ENCODE results near the gene CABP4. TPM values are rescaled to one million over a fixed set of nuclear protein-coding genes. Genes with fewer than 3 reads are reported as not detected.
"Not testable (repeated sequence)": the region's sequence is repeated elsewhere in the genome, so short reads cannot be mapped to it uniquely, and the experiment has no call there.

CABP4 gene
- total RNA-seq, 1 donor from 2014 or later = 1.1 TPM

DNA sequence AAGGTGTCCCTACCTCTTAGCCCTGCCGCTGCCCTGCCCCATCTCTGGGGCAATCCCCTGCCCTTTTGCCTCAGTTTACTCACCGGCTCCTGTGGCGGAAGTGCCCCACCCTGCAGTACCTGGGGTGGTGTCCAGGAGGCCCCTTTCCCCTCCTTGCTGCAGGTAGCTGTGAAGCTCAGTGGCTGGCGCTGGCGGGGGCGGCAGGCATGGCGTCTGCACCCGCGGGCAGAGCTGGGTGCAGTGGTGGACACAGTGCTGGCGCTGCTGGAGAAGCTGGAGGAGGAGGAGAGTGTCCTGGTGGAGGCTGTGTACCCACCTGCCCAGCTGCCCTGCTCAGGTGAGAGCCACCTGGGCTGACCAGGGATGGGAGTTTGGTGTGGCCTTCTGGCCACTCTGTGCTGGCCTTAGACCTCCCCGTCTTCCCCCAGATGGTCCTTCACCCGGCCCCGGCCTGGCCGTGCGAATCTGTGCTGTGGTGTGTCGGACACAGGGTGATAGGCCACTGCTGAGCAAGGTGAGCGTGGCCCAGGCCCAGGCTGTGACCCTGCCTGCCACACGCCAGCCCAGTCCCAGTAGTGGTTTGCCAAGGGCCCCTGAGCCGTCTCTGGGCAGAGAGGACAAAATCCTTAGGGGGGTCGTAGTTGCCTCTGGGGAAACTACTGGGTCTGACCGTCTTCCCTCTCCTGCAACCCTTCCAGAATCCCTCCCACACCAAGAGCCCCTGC is 35.7 kb upstream of the CABP4 start:
- no peak for DNase-seq

DNA sequence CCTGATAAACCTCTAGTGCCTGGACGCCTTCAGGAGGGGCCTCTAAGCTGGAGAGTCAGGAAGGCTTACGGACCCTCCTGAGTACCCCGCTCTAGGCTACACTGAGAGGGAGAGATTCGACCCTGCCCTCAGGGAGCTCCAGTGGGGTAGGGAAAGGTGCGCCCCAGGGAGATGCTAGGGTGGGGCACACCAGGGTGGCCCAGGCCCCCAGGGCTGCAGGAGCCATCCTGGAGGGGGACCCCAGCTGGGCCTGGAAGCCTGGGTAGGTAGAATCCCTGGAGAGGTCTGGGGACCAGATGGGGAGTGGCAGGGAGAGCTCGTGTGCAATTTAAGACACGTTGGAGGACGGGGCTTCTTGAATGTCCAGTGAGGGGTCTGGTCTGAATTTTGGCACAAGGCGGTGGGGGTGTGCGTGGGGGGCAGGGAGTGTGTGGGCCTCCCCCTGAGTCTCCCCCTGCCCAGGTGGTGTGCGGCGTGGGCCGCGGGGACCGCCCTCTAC is 35.0 kb upstream of the CABP4 start:
- DNase-seq = no peak

DNA sequence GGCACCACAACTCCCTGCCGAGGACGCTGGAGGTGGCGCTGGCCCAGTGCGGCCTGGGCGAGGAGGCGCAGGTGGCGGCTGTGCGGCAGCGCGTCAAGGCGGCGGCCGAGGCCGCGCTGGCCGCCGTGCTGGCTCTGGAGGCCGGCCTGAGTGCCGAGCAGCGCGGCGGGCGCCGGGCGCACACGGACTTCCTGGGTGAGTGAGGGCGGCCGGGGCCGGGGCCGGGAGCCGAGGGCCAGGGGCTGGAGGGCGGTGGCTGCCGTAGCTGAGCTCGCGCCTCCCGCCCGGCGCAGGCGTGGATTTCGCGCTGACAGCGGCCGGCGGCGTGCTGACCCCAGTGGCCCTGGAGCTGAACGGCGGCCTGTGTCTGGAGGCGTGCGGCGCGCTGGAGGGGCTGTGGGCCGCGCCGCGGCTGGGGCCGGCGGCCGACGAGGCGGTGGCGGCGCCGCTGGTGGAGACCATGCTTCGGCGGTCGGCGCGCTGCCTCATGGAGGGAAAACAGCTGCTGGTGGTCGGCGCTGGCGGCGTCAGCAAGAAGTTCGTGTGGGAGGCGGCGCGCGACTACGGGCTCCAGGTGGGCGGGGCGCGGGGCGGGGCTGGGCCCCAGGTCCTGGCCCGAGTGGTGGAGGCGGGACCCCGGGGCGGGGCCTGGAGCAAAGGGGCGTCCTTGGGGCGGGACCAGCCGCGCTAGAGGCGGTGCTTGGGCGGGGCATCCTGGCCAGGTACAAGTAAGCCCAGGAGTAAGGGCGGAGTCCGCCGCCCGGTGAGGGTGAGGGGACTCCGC is 34.3 kb upstream of the CABP4 start:
- DNase-seq = peak; percentile 97

DNA sequence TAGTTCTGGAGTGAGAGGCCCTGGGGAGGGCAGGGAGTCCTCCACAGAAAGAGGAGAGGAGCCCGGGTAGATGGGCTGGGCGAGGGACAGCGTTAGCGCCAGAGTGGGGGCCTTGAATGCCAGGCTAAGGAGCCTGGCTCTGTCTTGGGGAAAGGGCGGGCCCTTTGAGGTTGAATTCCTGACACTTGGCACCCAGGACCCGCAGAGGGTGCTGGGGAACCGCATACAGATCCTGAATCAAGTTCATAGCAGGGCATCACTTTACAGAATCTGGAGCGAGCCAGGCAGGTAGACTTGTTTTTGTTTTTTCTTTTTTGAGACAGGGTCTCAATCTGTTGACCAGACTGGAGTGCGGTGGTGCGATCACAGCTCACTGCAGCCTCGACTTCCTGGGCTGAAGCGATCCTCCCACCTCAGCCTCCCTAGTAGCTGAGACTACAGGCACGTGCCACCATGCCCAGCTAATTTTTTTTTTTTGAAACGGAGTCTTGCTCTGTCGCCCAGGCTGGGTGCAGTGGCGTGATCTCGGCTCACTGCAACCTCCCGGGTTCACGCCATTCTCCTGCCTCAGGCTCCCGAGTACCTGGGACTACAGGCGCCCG is 33.6 kb upstream of the CABP4 start:
- DNase-seq = no peak

DNA sequence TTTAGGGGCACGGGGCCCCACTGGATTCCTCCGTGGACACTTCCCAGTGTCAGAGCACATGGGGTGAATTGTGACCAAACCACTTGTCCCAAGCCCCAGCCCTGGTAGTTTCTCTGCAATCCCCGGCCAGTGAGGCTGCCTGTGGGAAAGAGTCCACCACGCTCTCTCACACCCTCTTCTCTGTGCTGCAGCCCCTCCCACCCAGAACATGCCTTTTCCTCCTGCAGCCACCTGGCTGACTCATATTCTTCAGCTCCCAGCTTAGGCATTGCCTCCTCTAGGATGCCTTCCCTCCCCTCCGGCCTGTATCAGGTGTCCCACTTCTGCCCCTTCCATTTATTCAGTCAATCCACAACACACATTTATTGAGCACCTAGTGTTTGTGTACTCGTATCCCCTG is 32.3 kb upstream of the CABP4 start:
- no peak for DNase-seq

DNA sequence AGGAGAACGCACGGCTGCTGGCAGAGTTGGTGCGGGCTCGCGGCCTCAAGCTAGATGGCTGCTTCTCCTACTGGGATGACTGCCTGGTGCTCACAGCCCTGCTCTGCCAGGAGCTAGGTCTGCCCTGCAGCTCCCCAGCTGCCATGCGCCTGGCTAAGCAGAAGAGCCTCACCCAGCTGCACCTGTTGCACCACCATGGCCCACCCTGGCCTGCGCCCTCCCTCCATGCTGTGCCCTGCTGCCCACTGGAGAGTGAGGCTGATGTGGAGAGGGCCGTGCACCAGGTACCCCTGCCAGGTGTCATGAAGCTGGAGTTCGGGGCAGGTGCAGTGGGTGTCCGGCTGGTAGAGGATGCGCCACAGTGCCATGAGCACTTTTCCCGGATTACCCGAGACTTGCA is 31.7 kb upstream of the CABP4 start:
- DNase-seq = no peak

DNA sequence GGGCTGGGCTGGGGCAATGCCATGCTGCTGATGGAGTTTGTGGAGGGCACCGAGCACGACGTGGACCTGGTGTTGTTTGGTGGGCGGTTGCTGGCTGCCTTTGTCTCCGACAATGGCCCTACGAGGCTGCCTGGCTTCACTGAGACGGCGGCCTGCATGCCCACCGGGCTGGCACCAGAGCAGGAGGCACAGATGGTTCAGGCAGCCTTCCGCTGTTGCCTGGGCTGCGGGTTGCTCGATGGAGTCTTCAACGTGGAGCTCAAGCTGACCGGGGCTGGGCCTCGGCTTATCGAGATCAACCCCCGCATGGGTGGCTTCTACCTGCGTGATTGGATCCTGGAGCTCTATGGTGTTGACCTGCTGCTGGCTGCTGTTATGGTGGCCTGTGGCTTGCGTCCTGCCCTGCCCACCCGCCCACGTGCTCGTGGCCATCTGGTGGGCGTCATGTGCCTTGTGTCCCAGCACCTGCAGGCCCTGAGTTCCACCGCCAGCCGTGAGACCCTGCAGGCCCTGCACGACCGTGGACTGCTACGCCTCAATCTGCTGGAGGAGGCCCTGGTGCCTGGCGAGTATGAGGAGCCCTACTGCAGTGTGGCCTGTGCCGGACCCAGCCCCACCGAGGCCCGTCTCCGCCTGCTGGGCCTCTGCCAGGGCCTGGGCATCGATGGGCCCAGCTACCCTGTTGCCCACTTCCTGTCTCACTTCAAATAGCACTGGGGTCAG is 31.1 kb upstream of the CABP4 start:
- DNase-seq = no peak

DNA sequence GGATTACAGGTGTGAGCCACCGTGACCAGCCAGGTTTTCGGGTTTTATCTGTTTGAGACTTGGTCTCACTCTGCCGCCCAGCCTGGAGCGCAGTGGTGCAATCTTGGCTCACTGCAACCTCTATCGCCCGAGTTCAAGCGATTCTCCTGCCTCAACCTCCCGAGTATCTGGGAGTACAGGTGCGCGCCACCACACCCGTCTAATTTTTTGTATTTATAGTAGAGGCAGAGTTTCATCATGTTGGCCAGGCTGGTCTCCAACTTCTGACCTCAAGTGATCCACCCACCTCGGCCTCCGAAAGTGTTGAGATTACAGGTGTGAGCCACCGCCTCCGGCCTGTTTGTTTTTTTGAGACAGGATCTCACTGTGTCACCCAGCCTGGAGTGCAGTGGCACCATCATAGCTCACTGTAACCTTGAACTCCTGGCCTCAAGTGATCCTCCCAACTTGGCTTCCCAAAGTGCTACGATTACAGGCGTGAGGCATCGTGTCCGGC is 27.7 kb upstream of the CABP4 start:
- not testable (repeated sequence) for DNase-seq

DNA sequence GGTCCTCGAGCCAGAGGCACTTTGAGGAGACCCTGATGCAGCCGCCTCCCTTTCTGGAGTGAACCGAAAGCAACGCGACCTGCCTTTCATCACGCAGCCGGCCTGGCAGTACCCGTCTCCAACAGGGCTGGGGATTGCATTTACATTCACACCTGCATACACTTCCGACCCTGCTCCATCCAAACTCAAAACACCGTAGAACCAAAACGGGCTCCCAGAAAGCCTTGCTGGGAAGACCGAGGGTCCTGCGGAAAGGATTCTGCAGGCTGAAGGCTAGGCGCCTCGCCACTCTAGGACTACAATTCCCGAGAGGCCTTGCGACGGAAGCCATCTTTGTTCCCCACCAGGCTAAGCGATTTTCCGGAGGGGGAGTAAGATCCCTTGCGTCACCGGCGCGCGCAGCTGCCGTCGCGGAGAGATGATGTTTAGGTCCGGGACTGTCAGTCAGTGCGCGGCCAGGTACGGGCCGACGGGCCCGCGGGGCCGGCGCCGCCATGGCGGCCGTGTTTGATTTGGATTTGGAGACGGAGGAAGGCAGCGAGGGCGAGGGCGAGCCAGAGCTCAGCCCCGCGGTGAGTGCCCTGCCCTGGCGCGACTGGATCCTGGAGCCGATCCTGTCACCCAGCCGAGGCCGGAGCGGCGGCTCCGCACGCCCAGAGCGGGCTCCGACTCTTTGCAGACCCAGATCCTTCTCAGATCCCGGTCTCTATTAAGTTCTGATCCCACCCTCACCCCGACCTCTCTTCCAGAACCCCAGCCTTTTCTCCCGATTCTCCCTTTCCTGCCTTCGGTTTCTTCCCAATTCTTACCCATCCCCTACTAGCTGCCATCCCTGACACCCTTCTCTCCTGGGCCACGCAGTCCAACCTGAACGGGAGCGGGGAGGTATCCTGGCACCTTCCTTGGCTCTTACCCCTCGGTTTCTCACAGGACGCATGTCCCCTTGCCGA is 26.8 kb upstream of the CABP4 start, which contains the start of gene RPS6KB2:
Gene RPS6KB2, plus strand, starts transcription at position 443 of the 950 bp plus-strand sequence. Its CDS starts 52 bp downstream, at position 495.
- DNase-seq = peak; percentile 99

DNA sequence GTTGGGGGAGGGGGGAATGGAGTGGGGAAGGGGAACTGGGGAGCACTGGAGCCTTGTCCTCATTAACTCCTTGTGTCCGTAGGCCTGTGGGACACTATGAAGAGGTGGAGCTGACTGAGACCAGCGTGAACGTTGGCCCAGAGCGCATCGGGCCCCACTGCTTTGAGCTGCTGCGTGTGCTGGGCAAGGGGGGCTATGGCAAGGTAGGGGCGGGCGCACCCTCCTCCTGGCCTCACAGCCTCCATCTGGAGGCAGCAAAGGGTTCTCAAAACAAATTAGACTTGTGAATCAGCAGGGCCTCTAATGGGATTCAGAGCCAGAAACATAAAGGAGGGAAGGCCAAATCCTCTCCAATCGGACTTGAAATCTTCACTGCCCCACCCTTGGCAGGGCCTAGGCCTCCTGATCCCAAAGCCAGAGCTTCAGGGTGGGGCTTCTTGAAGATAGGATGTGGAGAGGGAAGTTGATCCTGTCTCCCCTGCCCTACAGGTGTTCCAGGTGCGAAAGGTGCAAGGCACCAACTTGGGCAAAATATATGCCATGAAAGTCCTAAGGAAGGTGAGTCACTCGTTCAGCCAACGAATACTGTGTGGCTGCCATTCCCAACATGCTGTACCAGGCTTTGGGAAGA is 26.0 kb upstream of the CABP4 start:
- no peak for DNase-seq

DNA sequence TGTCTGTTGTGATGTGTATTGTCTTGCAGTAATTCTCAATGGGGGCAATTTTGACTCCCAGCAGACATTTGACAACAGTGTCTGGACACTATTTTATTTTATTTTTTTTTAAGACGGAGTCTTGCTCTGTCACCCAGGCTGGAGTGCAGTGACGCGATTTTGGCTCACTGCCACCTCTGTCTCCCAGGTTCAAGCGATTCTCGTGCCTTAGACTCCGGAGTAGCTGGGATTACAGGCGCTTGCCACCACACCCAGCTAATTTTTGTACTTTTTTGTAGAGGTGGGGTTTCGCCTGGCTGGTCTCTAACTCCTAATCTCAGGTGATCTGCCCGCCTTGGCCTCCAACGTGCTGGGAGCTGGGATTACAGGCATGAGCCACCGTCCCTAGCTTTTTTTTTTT is 25.4 kb upstream of the CABP4 start:
- no peak for DNase-seq

DNA sequence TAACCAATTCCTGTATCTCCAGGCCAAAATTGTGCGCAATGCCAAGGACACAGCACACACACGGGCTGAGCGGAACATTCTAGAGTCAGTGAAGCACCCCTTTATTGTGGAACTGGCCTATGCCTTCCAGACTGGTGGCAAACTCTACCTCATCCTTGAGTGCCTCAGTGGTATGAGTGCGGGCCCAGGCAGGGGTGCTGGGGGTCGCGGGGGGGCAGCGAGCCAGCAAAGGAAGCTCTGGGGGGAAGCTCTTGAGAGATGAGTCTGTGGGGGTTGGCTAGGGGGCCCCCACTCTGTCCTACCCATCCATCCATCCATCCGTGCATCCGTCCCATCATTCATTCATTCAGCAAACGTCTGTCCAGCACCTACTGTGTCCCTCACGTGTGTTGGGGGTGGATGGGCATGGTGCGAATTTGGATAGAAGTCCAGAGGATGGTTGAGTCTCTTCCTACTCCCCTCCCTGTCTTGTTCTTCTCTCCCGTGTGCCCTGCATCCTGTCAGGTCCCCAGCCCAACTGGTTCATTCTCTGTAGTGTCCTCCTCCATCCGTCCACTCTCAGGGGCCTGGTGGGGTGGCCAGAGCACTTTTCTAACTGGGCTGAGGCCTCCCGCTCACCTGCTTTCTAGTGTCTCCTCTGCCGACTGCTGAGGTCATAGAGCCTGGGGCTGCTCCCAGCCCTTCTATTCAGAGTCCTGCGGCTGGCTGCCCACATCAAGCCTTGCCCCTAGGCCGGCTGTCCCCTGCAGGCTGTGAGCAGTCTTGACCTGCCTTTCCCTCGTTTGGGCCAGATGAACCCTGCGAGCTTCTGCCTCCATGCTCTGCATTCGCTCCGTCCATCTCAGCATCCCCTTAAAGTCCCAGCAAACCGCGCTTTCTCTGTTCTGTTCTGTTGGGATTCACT is 23.6 kb upstream of the CABP4 start:
- no peak for DNase-seq

DNA sequence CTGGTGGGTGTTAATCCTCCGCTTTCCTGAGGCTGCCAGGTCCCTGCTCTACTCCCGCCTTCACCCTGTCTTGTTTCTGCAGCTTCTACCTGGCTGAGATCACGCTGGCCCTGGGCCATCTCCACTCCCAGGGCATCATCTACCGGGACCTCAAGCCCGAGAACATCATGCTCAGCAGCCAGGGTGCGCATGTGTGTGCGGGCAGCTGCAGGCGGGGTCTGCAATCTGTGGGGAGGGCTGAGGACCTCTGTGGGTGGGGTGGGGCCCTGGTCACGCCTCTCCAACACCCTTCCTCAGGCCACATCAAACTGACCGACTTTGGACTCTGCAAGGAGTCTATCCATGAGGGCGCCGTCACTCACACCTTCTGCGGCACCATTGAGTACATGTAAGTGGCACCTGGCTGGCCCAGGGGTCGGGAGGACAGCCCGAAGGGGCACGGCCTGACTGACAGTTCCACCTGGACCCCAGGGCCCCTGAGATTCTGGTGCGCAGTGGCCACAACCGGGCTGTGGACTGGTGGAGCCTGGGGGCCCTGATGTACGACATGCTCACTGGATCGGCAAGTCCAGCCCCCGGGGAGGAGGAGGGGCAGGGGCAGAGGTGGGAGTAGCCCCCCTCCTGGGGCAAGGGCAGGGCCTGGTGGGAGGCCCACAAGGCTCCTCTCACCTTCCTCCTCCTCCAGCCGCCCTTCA is 22.4 kb upstream of the CABP4 start:
- DNase-seq = no peak

DNA sequence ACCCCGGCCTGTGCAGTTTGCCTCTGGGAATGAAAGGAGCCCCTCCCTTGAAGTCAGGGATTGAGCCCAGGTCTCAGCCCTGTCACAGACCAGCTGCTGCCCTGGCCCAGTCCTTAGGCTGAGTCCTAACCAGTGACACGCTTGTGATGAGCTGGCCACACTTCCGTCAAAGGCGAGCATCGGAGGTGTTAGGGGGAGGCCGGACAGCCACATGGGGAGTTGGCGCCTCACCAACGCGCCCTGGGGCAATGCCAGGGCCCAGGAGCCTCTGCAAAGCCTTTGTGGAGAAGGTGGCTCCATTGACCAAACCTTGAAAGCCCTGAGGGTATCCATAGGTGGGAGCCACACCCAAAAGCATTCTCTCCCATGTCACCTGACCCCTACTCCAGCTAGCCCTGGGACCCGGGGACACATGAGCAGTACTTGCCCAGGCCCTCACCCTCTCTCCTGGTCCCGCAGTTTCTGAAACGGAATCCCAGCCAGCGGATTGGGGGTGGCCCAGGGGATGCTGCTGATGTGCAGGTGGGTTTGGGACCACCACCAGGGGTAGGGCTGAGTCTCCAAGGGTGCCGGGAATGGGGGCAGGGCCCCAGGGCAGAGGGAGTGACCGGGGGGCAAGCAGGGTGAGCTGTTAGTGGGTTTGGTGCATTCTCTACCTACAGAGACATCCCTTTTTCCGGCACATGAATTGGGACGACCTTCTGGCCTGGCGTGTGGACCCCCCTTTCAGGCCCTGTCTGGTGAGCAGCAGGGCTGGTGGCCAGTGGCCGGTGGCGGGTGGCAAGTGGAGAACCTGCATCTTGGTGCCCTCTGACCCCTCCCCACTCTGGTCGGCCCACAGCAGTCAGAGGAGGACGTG is 21.4 kb upstream of the CABP4 start:
- no peak for DNase-seq

DNA sequence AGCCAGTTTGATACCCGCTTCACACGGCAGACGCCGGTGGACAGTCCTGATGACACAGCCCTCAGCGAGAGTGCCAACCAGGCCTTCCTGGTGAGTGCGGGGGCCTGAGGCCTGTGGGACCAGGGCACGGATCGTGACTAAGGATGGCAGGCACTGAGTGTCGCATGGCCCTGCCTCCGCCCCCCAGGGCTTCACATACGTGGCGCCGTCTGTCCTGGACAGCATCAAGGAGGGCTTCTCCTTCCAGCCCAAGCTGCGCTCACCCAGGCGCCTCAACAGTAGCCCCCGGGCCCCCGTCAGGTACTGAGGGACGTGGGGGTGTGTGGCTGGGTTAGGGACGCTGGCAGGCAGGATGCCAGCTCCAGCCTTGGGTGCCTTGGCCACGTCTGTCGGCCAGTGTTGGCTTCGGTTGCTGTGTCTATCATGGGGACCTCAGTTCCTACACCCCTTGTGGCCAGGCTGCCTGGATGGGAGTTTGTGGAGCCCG is 20.7 kb upstream of the CABP4 start:
- no peak for DNase-seq

DNA sequence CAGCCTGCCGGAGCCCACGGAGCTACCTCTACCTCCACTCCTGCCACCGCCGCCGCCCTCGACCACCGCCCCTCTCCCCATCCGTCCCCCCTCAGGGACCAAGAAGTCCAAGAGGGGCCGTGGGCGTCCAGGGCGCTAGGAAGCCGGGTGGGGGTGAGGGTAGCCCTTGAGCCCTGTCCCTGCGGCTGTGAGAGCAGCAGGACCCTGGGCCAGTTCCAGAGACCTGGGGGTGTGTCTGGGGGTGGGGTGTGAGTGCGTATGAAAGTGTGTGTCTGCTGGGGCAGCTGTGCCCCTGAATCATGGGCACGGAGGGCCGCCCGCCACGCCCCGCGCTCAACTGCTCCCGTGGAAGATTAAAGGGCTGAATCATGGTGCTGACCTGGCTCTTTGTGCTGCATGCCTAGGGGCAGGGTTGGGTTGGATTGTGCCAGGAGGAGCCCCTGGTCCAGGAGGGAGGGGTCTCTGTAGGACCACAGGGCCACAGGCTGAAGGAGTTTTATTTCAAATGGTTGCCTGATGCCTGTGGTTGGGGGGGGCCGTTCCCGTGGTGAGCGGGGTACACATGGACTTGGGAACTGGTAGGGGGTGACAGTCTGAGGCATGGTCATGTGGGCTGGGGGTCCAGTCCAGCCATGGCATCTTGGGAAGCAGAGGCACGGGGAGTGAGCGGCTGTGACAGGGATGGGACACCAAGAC is 20.0 kb upstream of the CABP4 start:
- DNase-seq = no peak

All from tongue (tissue), 2 donors.